D721Med (cell line): ENCODE results near the gene TMEM158.
A peak's percentile ranks its signal among the peaks of the same experiment; 100 is the strongest.

Experiments used
- DNase-seq: peaks from one replicate; pipeline ENCODE4 v3.0.0; 2011; ENCODE audit warnings: low spot score; ENCODE audit not compliant: insufficient read length
- FAIRE-seq: peaks from 2 replicates; lab custom pipeline; 2011; peaks lifted over from hg19 to GRCh38; lab: Jason Lieb, UNC
- CTCF ChIP-seq: IDR thresholded peaks from 2 replicates; pipeline ENCODE4 v1.5.1; 2012; ENCODE audit warnings: mild to moderate bottlenecking, control low read depth; ENCODE audit not compliant: insufficient read depth; ENCODE audit errors: missing control alignments

TMEM158 gene

GRCh38 chr3:45182915-45183871 lies 42.9 kb downstream of the TMEM158 start:
- FAIRE-seq: no peak

GRCh38 chr3:45181496-45181895 lies 44.6 kb downstream of the TMEM158 start:
- DNase-seq: peak; percentile 73
- no peak for FAIRE-seq
- no peak for TF ChIP-seq CTCF

More at GRCh38 chr3:45182915-45183871, 42.9 kb downstream of the TMEM158 start:
- DNase-seq: no peak
- TF ChIP-seq CTCF: no peak

GRCh38 chr3:45180899-45181298 lies 45.2 kb downstream of the TMEM158 start:
- FAIRE-seq: no peak
- no peak for TF ChIP-seq CTCF
- no peak for DNase-seq

- FAIRE-seq (no peak), DNase-seq (no peak)
- no peak for TF ChIP-seq CTCF
These were observed 46.0 kb downstream of the TMEM158 start for GRCh38 chr3:45180051-45180450.

- no peak for DNase-seq
These were observed 46.9 kb downstream of the TMEM158 start for GRCh38 chr3:45179163-45179562.

GRCh38 chr3:45178183-45179023 lies 47.7 kb downstream of the TMEM158 start:
- no peak for DNase-seq
- TF ChIP-seq CTCF: no peak
- FAIRE-seq: no peak

More at GRCh38 chr3:45179163-45179562, 46.9 kb downstream of the TMEM158 start:
- FAIRE-seq: no peak
- no peak for TF ChIP-seq CTCF

GRCh38 chr3:45176912-45177311 lies 49.2 kb downstream of the TMEM158 start:
- FAIRE-seq: no peak
- no peak for TF ChIP-seq CTCF
- DNase-seq: no peak
